ENCODE results near the gene KRCC1.
"Not testable (repeated sequence)": the region's sequence is repeated elsewhere in the genome, so short reads cannot be mapped to it uniquely, and the experiment has no call there.

The KRCC1 gene

GRCh38 chr2:87994304-87994850 is 61.2 kb downstream of the KRCC1 start:
- DNase-seq, result not testable (repeated sequence)

- DNase-seq, result not testable (repeated sequence)
These were observed 63.0 kb downstream of the KRCC1 start for GRCh38 chr2:87992569-87992968.

GRCh38 chr2:87987473-87987872 is 68.1 kb downstream of the KRCC1 start:
- DNase-seq, result not testable (repeated sequence)

GRCh38 chr2:87985902-87986301 is 69.7 kb downstream of the KRCC1 start:
- not testable (repeated sequence) for DNase-seq

- not testable (repeated sequence) for DNase-seq
These were observed 74.4 kb downstream of the KRCC1 start for GRCh38 chr2:87981182-87981581.

All from AML-193 (cell line).